Chondrocyte (in vitro differentiated cells): ENCODE measurements around the gene TUBA3C. TPM values are rescaled to one million over a fixed set of nuclear protein-coding genes. Genes with fewer than 3 reads are reported as not detected.

ENCODE experiments used
- DNase-seq: peaks from one replicate; pipeline ENCODE4 v3.0.0; 2021; ENCODE audit warnings: mixed read lengths, low spot score
- H3K27ac Mint-ChIP-seq: one replicate; pipeline ENCODE4 v1.8.0; 2021; ENCODE audit warnings: mild to moderate bottlenecking, moderate library complexity, mixed read lengths; ENCODE audit not compliant: unreplicated experiment
- H3K27me3 Mint-ChIP-seq: 2 replicates; pipeline ENCODE4 v1.8.0; 2021; ENCODE audit warnings: low read depth, mixed read lengths
- H3K36me3 Mint-ChIP-seq: 2 replicates; pipeline ENCODE4 v1.8.0; 2021; ENCODE audit warnings: low read depth, mixed read lengths
- H3K4me1 Mint-ChIP-seq: 2 replicates; pipeline ENCODE4 v1.8.0; 2021; ENCODE audit warnings: low read depth, mild to moderate bottlenecking, mixed read lengths
- H3K4me3 Mint-ChIP-seq: one replicate; pipeline ENCODE4 v1.8.0; 2021; ENCODE audit warnings: mild to moderate bottlenecking, moderate library complexity, mixed read lengths; ENCODE audit not compliant: unreplicated experiment
- H3K9me3 Mint-ChIP-seq: 2 replicates; pipeline ENCODE4 v1.8.0; 2021; ENCODE audit warnings: low read depth, mixed read lengths
- CTCF ChIP-seq: fragments of 200-600 bp; sonication (generic); IDR thresholded peaks from 2 replicates; pipeline ENCODE4 v1.5.0; 2021; ENCODE audit warnings: antibody characterized with exemption, mild to moderate bottlenecking, moderate library complexity
- total RNA-seq: library from RNA; stranded (reverse); gene quantifications from 3 replicates; pipeline ENCODE4 v1.2.1, GENCODE V29; 2021

Gene TUBA3C
- total RNA-seq, 1 donor from 2014 or later: not detected

- H3K9me3 Mint-ChIP-seq: peaks cover 33% of the 10 kb centered on the region
- no peaks in the 10 kb centered on the region for H3K27me3 Mint-ChIP-seq
- peak; percentile 73 for DNase-seq
- no peak overlapping the region for H3K4me3 Mint-ChIP-seq
- TF ChIP-seq CTCF: no peak
- no peak overlapping the region for H3K27ac Mint-ChIP-seq
- H3K4me1 Mint-ChIP-seq: no peaks in the 10 kb centered on the region
- no peaks in the 10 kb centered on the region for H3K36me3 Mint-ChIP-seq
Measured at GRCh38 chr13:19172007-19172646, 9.5 kb downstream of the TUBA3C start.

- H3K36me3 Mint-ChIP-seq: no peaks in the 10 kb centered on the region
- H3K4me3 Mint-ChIP-seq: no peak overlapping the region
- TF ChIP-seq CTCF: no peak
- H3K9me3 Mint-ChIP-seq: peaks cover 33% of the 10 kb centered on the region
- H3K4me1 Mint-ChIP-seq: no peaks in the 10 kb centered on the region
- peak; percentile 60 for DNase-seq
- H3K27ac Mint-ChIP-seq: no peak overlapping the region
- no peaks in the 10 kb centered on the region for H3K27me3 Mint-ChIP-seq
Measured at GRCh38 chr13:19171563-19171962, 10.1 kb downstream of the TUBA3C start.

- Mint-ChIP-seq H3K36me3 (no peaks in the 10 kb centered on the region), H3K27ac (no peak overlapping the region), H3K4me1 (no peaks in the 10 kb centered on the region), H3K9me3 (peaks cover 35% of the 10 kb centered on the region), H3K27me3 (no peaks in the 10 kb centered on the region), H3K4me3 (no peak overlapping the region)
- no peak for DNase-seq
- no peak for TF ChIP-seq CTCF
Measured at GRCh38 chr13:19169991-19170390, 11.6 kb downstream of the TUBA3C start.

GRCh38 chr13:19169496-19169895, 12.1 kb downstream of the TUBA3C start:
- Mint-ChIP-seq H3K9me3 (peaks cover 36% of the 10 kb centered on the region), H3K4me1 (no peaks in the 10 kb centered on the region), H3K4me3 (no peak overlapping the region), H3K27ac (no peak overlapping the region), H3K27me3 (no peaks in the 10 kb centered on the region), H3K36me3 (no peaks in the 10 kb centered on the region)
- no peak for TF ChIP-seq CTCF
- DNase-seq: no peak

GRCh38 chr13:19161308-19161707, 20.3 kb downstream of the TUBA3C start:
- Mint-ChIP-seq H3K4me1 (no peaks in the 10 kb centered on the region), H3K36me3 (peaks cover 2% of the 10 kb centered on the region), H3K9me3 (peaks cover 48% of the 10 kb centered on the region), H3K4me3 (no peak overlapping the region), H3K27me3 (no peaks in the 10 kb centered on the region), H3K27ac (no peak overlapping the region)
- DNase-seq: no peak
- no peak for TF ChIP-seq CTCF
